Superior temporal gyrus (tissue), 1 donor: ENCODE data around the gene SLC44A1.

ENCODE experiments used
- DNase-seq: peaks from one replicate; pipeline ENCODE4 v3.0.0-alpha.2; 2016; ENCODE audit errors: extremely low spot score

Gene SLC44A1

DNA sequence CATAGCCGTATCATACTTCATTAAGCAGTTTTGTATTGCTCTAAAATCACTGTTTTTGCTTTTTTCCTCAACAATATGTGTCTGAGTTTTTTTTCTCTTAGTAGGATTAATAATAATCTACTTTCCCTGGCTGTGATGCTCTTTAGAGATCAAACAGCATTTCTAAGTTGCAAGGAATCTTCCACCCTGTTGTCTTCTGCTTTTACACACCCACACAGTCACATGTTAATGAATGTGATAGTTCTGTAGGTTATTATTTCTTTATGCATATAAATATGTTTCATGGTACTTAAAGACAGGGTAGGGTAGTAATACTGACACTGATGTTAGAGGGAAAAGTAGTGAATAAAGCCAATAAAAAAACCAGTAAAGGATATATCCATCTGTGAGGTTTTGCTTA, 29.3 kb downstream of the SLC44A1 start:
- DNase-seq: no peak

DNA sequence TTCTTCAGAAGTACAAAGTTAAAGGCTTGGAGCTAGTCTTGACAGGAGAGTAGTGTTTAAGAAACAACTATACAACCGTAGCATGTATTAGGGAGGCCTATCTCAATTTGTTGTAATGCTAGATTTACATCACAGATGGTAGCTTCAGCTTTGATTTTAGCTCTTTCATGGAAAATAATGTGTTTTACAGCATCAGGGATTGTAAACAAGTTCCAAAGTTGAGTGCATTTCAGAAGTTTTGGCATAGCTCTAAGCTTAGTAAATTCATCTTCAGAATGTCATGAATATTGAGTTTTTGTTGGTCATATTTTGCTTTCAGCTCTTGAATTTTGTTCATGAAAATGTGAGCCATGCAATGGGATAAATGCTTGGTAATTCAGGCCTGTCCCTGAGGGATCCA, 30.7 kb downstream of the SLC44A1 start:
- DNase-seq: no peak

DNA sequence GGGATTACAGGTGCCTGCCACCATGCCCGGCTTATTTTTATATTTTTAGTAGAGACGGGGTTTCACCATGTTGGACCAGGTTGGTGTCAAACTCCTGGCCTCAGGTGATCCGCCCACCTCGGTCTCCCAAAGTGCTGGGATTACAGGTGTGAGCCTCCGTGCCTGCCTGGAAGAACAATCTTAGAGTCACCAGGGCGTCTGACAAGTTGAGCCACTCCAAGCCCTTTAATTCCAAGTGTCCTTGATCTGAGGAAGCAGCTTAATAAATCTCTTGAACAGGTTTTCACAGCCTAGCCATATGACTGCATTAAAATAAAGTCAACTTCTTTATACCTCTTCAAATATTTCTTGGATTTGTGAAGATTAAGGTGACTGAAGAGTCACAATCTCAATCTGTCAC, 31.5 kb downstream of the SLC44A1 start:
- DNase-seq: no peak

DNA sequence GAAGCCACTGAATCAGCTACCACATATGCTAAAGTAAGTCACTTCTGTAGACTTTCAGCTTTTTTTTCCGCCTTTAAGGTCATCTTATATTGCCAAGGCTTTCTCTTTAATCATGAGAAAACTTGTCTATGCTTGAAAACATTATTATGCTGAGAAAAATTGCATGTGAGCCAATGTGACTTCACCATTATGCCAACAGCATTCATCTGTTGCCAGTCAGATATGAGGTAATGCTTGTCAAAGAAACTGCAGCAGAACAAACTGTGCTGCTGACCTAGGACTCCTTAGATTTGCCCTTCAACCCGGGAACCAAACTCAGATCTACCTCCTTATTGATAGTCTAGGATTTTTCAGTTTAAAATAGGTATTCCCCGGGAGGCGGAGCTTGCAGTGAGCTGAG, 34.3 kb downstream of the SLC44A1 start:
- peak; percentile 86 for DNase-seq

- no peak for DNase-seq
Observed at GRCh38 chr9:105280691-105281090, 36.2 kb downstream of the SLC44A1 start.

GRCh38 chr9:105281272-105281671, 36.8 kb downstream of the SLC44A1 start:
- DNase-seq: no peak

DNA sequence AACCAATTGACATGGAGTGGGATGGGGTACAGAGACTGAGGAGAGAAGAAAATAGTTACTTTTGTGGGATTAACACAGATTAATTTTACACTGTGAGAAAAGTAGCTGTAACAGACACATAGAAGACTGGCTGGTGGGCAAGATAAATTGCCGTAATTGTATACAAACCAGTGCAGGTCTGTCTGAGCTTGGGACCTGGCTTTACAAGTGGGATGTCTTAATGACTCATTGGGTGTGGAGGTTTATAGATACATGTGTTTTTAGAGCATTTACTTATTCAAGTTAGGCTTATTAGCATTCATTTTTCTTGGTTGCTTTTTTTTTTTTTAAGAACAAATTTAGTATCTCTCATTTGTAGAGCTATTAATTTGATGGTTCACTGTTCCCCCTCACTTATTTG, 37.5 kb downstream of the SLC44A1 start:
- no peak for DNase-seq

DNA sequence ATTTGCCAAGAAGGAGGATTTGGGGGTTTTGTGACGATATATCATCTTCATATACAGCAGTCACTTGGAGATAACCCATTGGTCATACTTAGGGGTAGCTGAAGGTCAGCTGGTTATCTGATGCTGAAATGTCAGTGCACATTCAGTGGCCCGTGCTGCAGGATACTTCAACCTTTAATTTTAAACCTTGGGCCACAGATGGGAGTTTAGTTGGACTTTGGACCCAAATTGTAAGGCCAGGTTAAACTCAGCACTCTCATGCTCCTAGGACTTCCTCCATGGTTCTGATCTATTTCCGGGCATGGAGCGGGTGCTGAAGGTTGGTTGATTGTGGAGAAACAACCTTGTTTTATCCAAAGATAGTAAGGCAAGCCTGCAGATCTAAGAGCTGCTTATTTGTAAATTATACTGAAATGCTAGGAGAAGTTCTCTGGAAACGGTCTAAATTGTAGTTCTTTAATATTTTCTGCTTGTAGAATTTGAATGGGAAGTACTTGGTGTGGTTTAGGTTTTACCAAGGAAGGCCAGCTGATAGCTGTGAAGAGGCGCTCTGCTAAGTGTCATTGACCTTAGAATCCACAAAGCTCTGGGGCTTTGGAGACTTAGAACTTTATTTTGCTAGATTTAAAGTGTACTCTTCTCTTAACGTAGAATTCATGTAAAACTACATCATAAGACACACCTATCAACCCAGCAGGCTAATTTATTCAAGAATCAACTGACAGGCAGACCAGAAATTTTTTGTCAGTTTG, 38.6 kb downstream of the SLC44A1 start:
- DNase-seq: no peak

DNA sequence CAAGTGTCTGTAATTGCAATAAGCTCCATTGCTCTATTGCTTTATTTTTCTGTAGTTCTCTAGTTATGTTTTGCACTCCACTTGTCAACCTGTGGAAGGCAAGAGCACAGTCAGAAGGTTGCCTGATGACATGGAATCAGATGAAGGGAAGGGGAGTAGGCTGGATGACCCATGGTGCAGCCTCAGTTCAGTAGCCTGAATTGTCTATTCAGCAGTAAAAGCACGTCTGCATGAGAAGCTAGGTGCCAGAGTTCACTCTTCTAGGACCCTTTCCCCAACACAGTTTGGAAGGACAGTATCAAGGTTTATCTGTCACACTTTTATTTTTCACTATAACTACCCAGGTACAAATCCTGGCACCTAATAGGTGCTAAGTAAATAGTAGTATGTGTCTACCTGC, 39.3 kb downstream of the SLC44A1 start:
- no peak for DNase-seq

- no peak for DNase-seq
Observed at GRCh38 chr9:105284463-105284862, 40.0 kb downstream of the SLC44A1 start.

DNA sequence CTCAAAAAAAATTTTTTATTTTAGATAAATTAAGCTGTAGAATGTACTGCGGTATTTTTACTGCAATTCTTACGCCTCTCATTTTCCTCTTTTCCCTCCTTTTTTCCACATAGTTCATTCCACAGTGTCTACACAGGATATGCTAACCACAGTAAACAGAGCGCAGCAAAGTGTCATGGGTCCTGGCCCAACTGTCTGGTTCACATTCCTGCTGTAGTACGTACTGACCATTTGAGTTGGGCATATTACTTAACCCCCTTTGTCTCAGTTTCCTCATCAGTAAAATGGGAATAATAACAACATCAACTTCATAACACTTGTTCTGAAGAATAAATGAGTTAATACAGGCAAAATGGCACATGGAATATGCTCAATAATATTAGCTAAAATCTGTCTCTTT, 41.6 kb downstream of the SLC44A1 start:
- no peak for DNase-seq

DNA sequence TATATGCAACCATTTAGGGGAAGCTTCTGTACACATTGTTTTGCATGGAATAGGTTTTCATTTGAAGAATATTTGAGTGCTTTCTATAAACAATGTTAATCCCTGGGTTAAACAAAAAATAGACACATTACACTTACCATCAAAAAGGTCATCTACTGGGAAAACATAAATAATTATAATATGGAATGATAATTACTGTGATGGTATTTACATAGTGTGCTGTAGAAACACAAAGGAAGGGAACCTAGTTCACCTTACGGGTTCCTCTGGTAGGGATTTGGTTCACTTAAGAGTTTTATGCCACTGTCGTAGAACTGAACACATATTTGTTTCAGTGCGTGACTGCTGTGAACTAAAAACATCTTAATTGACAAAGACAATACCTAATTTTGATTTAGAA, 44.9 kb downstream of the SLC44A1 start:
- DNase-seq: no peak

GRCh38 chr9:105290418-105290817, 46.0 kb downstream of the SLC44A1 start:
- no peak for DNase-seq

DNA sequence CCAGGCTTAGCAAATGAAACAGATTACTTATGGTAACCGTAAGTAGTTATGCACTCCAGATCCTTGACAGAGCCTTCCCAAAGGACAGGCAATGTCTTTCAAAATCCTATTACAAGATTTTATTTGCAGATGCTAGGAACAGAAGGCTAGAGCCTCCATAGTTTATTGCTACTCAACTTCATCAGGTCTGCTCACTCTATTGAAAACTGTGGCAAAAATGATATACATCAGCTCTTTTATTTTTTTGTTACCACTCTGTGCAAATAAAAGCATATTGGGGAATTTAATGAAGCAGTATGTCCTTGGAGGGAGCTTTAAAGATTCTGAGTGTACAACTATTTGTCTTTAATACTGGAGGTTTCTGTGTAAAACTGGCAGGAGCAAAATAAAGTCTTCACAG, 46.5 kb downstream of the SLC44A1 start:
- DNase-seq: no peak

DNA sequence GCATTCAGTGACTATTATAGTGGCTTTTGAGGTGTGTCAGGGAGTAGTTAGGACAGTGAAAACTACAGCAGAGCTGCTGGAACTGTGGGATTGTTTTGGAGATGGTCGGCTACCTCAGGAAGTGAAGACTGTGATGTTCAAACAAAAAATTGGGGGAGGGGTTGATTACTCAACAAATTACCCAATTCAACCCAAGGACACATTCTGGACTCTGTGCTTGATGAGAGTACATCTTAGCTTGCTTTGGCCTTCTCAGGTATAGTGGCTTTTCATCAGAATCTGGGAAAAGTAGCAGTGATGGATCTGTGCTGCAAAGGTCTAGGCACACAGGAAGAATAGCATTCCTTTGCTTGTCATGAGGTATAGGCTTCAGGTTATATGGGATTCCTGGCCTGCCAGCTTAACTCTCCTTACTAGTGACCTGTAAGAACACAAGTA, 47.0 kb downstream of the SLC44A1 start:
- no peak for DNase-seq

DNA sequence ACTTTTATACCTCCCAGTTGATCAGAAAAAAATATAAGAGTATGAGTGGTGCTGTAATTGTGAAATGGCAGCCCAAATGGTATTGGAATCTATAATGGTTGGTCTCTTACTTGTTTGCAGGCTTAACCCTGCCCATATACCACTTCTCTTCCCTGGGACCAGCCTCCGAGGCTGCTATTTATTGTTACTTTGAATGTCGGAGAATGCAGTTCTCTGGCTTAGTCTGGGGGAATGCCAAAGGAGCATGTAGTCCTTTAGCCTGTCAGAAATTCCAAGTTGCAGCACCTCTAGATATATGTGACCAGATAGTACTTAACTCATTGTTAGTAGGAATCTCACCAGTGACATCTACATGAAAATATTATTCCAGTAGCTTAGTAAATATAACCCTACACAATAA, 47.5 kb downstream of the SLC44A1 start:
- no peak for DNase-seq

DNA sequence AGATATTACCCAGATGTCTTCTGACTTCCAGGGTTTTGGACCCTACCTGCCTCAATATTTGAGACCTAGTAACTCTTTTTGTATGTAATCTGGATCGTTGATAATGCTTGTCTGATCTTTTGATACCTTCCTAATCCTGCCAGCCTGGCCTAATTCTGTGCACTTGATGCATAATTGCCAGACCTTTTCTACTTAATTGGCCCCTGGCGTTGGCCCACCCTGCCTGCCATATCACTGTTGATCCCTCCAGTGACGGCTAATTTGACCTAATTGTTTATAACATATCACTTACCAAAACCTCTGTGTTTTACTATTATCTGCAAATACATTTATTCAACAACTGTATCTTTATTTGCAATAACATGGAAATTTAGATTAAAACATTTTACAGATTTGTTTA, 49.0 kb downstream of the SLC44A1 start:
- DNase-seq: no peak

DNA sequence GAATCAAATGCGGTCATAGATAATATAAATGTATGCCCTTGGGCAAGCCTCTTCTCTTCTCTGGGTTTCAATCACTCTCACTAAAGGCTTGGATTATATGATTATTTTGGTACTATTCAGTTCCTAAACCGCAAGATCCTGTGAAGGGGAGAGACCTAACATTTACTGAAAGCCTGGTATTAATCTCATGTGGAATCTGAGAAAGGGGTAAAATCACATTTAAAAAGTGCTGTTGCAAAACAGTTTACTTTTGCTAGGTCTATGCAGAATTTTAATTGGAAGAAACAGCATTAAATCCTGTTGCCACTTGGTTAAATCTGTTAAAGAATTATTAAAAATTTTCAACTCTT, 50.7 kb downstream of the SLC44A1 start:
- DNase-seq: no peak

DNA sequence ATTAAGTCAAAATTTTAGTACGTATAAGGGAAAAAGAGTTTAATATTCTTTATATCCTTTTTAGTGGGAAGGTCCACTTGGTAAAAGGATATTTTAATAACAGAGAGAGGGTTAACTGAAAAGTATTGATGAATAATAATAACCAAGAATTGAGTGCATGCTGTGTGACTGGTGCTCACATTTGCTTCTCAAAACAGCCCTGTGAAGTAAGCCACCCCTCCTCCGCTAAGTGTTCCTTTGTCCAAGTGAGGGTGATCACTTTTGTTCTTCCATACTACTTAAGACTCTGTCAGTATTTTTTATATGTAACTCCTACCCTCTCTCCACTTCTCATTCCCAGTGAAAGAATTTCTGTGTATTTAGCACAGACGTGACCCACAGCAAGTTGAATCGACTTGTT, 51.5 kb downstream of the SLC44A1 start:
- DNase-seq: no peak

- no peak for DNase-seq
Observed at GRCh38 chr9:105296445-105296844, 52.0 kb downstream of the SLC44A1 start.

DNA sequence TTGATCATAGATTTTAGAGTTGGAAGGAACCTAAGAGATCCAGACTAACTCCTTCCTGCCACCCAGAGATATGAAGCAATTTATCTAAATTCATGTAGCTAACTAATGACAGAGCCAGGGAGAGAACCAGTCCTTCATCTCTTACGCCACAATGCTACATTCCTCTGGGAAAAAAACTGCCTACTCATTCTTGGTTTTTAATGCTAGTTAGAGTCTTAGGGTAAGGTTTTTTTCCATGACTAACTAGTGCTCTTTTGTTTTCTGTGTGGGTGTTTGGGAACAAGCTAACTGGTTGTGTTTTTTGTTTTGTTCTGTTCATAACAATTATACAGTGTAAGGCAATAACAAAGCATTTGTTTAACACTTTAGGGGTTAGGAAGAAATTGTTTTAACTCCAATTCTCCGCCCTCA, 52.4 kb downstream of the SLC44A1 start:
- DNase-seq: peak; percentile 85

- DNase-seq: no peak
Observed at GRCh38 chr9:105297442-105298075, 53.1 kb downstream of the SLC44A1 start.

DNA sequence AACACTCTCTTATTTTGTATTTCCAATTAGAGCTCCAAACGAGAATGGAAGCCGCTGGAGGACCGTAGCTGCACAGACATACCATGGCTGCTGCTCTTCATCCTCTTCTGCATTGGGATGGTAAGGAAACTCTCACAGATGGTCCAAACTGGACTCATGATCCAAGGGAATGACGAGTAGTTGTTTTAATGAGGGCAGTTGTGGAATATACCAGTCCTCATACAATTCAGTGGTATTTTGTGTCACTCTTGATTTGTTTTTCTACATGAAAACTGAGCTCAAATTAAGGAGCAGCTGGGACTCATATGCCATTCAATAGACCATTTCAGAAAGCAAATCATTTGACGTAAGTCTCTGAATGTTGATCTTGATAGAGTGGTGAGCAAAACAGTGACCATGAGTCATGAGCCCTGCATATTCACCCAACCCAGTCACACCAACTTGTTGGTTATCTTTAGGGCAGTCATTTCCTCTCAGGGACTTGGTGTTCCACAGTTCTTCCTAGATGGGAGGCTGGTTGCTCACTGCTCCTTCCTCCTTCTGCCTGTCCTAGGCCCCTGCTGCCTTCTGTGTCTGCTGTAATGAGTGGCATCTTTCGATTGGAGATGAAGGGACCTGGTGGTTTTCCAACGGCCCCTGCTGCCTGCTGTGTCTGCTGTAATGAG, 54.9 kb downstream of the SLC44A1 start:
- DNase-seq: peak; percentile 78
